WERI-Rb-1 (cell line): Measurements from ENCODE around the gene GLIPR2.
A peak's percentile ranks its signal among the peaks of the same experiment; 100 is the strongest.

Source experiments
- DNase-seq: peaks from one replicate; pipeline ENCODE4 v3.0.0-alpha.2; 2020
- H3K27ac ChIP-seq: fragments of 250-450 bp; sonication (Bioruptor Pico); 2 replicates; pipeline ENCODE4 v1.5.1; 2020; ENCODE audit warnings: mild to moderate bottlenecking, moderate library complexity
- H3K27me3 ChIP-seq: fragments of 250-450 bp; sonication (Bioruptor Pico); 2 replicates; pipeline ENCODE4 v1.5.1; 2021; ENCODE audit warnings: mild to moderate bottlenecking, low read depth, moderate library complexity; ENCODE audit not compliant: insufficient read depth, severe bottlenecking
- H3K36me3 ChIP-seq: fragments of 250-450 bp; sonication (Bioruptor Pico); 2 replicates; pipeline ENCODE4 v1.5.1; 2020; ENCODE audit warnings: mild to moderate bottlenecking, moderate library complexity
- H3K4me3 ChIP-seq: 2 replicates; pipeline ENCODE4 v1.5.1; 2011; ENCODE audit warnings: low read depth, mild to moderate bottlenecking, control low read depth, low read length
- H3K9me3 ChIP-seq: fragments of 250-450 bp; sonication (Bioruptor Pico); 2 replicates; pipeline ENCODE4 v1.5.1; 2021; ENCODE audit warnings: mild to moderate bottlenecking, moderate library complexity; ENCODE audit not compliant: severe bottlenecking
- CTCF ChIP-seq: IDR thresholded peaks from 2 replicates; pipeline ENCODE4 v1.5.1; 2011; ENCODE audit warnings: low read depth, mild to moderate bottlenecking, control low read depth, inconsistent platforms, low read length

Gene GLIPR2

GRCh38 chr9:36164372-36164771 lies 27.8 kb downstream of the GLIPR2 start:
- H3K27ac ChIP-seq: no peak overlapping the region
- no peaks in the 10 kb centered on the region for H3K9me3 ChIP-seq
- DNase-seq: no peak
- H3K36me3 ChIP-seq: no peaks in the 10 kb centered on the region
- no peak overlapping the region for H3K4me3 ChIP-seq
- no peaks in the 10 kb centered on the region for H3K27me3 ChIP-seq
- TF ChIP-seq CTCF: no peak

- Histone ChIP-seq H3K4me3 (no peak overlapping the region), H3K9me3 (no peaks in the 10 kb centered on the region), H3K36me3 (no peaks in the 10 kb centered on the region), H3K27ac (no peak overlapping the region), H3K27me3 (no peaks in the 10 kb centered on the region)
- no peak for TF ChIP-seq CTCF
- DNase-seq: peak; percentile 30
These were observed 28.5 kb downstream of the GLIPR2 start for GRCh38 chr9:36164989-36165388.

- Histone ChIP-seq H3K9me3 (no peaks in the 10 kb centered on the region), H3K27me3 (no peaks in the 10 kb centered on the region), H3K4me3 (no peak overlapping the region), H3K36me3 (no peaks in the 10 kb centered on the region), H3K27ac (no peak overlapping the region)
- no peak for DNase-seq
- no peak for TF ChIP-seq CTCF
These were observed 29.3 kb downstream of the GLIPR2 start for GRCh38 chr9:36165826-36166167.

- H3K4me3 ChIP-seq: peak overlapping the region; percentile 25
- H3K27me3 ChIP-seq: no peaks in the 10 kb centered on the region
- no peaks in the 10 kb centered on the region for H3K36me3 ChIP-seq
- H3K27ac ChIP-seq: no peak overlapping the region
- peak; percentile 67 for DNase-seq
- peak; percentile 88 for TF ChIP-seq CTCF
- H3K9me3 ChIP-seq: no peaks in the 10 kb centered on the region
These were observed 29.8 kb downstream of the GLIPR2 start for GRCh38 chr9:36166168-36166927.

- Histone ChIP-seq H3K4me3 (no peak within 1 kb of the TSS), H3K27me3 (no peaks in the 10 kb centered on the region), H3K9me3 (no peaks in the 10 kb centered on the region), H3K36me3 (no peaks in the 10 kb centered on the region), H3K27ac (no peak within 1 kb of the TSS)
- no peak for DNase-seq
- TF ChIP-seq CTCF: no peak
These were observed 32.6 kb downstream of the GLIPR2 start, which contains the start of gene CCIN for GRCh38 chr9:36169166-36169565. Gene CCIN, plus strand, starts transcription at chr9:36169388. Its CDS starts 115 bp downstream, at chr9:36169503.

- TF ChIP-seq CTCF: no peak
- no peaks in the 10 kb centered on the region for H3K27me3 ChIP-seq
- no peaks in the 10 kb centered on the region for H3K36me3 ChIP-seq
- H3K9me3 ChIP-seq: no peaks in the 10 kb centered on the region
- DNase-seq: no peak
- no peak overlapping the region for H3K27ac ChIP-seq
- no peak overlapping the region for H3K4me3 ChIP-seq
These were observed 33.2 kb downstream of the GLIPR2 start for GRCh38 chr9:36169708-36170107.
